ENCODE measurements around the gene STX4. TPM values are rescaled to one million over a fixed set of nuclear protein-coding genes. Genes with fewer than 3 reads are reported as not detected.

STX4 gene
- total RNA-seq, 1 donor from 2014 or later: 84.0 TPM

DNA sequence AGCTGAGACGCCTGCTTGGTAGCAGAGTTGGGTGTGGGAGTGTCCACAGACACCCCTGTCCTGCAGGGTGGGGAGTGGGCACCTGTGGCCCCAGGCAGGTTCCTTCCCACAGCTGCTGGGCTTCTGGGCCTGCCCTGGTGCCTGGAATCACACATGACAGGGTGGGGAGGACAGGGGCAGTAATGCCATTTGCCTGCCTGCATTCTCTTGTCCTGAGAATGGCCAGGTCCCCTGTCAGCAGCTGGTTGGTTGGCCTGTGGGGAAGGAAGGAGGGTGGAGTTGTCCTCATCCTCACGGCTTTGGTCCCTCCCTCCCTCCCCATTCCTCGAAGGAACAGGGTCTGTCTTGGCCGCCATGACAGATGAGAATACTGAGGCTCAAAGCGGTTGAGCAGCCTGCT, 50.2 kb downstream of the STX4 start:
- DNase-seq (ENCODE audit: low spot score): no peak

DNA sequence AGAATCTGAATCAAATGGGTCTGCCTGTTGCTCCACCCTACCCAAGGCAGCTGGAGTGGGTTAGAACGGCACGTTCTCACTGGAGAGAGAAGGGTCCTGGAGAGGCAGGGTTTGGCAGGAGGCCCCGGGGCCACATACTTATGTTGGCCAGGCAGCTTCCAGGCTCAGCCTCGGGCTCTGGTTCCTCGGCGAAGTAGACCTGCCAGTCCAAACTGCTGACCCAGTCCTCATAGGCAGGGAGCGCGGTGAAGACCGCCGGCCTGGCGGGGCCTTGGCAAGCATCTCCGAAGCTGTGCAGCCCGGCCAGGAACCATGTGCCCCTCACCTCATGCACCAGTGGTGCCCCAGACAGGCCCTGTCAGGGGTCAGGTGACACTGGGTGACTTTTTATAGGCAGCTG, 50.6 kb downstream of the STX4 start:
- DNase-seq (ENCODE audit: low spot score): no peak

GRCh38 chr16:31084584-31085302, 51.4 kb downstream of the STX4 start:
- DNase-seq (ENCODE audit: low spot score): no peak

GRCh38 chr16:31085411-31085810, 52.1 kb downstream of the STX4 start:
- DNase-seq (ENCODE audit: low spot score): no peak

DNA sequence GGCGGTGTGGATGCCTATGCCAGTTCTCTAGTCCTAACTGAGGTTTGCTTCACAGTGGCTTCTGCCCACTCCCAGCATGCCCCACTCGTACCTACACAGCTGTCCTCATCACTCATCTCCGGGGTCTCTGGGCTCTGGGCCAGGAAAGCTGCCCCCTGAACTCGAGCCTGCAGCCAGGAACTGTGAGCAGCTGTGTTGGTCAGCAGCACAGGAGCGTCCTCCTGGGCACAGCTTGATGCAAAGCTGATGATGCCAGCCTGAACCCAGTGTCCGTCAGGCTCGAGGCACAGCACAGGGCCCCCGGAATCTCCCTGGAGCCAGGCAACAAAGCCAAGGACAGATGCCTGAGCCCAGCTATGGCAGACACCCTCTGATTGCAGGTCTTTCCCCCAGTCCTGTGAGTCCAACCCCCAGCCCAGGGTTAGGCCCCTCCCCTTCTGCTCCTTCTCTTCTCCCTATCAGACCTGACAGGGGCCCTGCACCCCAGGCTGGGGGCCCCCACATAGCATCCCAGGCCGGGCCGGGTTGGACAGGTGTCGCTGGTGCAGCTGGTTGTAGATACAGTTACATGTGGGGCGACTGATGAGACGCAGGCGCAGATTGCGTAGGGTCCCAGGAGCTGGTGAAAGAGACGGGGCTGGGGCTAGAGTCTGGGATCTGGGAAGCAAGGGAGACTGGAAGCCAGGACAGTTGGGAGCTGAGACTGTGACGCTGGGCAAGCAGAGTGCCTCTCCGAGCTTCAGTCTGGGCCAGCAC, 52.7 kb downstream of the STX4 start:
- no peak for DNase-seq (ENCODE audit: low spot score)

GRCh38 chr16:31086629-31086906, 53.2 kb downstream of the STX4 start:
- no peak for DNase-seq (ENCODE audit: low spot score)

- no peak for DNase-seq (ENCODE audit: low spot score)
Measured at GRCh38 chr16:31087481-31087880, 54.1 kb downstream of the STX4 start.

DNA sequence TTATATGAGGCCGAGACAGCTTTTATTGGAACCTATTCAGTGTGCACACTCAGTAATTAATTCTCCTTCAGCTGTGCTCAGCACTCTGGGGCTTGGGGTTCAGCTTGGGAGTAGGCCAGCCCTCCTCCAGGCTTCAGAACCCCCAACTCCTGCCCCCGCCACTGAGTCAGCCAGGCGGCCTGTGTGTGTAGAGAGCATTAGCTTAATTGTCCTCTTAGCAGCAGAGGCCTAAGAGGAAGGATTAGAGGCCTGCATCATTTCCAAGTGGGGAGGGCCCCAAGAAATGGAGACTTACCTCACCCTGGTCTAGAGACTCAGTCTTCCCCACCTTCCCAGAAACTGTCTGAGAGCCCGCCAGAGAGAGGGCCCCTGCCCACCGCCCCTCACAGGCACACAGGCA, 54.6 kb downstream of the STX4 start:
- DNase-seq (ENCODE audit: low spot score): no peak

DNA sequence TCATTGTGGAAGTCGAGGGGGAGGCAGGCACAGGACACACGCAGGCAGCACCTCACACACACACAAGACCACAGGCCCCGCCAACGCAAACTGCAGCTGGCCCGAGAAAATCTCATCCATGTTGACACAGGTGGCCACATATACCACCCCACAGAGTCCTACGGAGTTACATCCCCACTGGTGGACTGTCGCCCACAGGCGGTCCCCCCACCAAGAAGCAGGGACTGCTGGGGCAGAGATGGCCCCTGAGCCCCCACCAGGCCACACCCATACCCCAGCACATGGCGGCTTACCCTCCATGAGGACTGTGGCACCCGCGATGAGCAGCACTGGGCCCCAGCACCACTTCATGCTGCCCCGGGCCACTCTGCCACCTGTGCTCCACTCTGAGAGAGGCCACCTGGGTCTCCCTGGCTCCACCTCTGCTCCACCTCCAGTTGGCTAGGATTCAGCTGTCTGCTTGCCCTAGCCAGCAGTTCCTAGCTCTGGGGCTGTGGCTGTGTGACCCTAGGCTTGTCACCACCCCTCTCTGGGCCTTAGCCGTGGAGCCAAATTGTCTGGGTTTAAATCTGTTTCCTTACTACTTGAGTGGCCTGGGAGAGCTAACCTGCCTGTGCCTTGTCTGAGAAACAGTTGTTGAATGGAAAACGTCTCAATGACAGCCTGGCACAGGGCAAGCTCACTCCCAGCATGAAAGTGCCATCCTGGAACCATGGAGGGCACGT, 55.3 kb downstream of the STX4 start, which contains the start of gene PRSS53:
Gene PRSS53, minus strand, starts transcription at position 485 of the 725 bp plus-strand sequence. Its CDS starts 134 bp downstream, at position 351.
- DNase-seq (ENCODE audit: low spot score): no peak

GRCh38 chr16:31089199-31089598, 55.8 kb downstream of the STX4 start:
- DNase-seq (ENCODE audit: low spot score): no peak

Other genes with a start within 250 kb of the STX4 start
- 18.9 TPM for gene ZNF629, start 246.4 kb upstream of the STX4 start, total RNA-seq
- gene BCL7C, start 139.5 kb upstream of the STX4 start, total RNA-seq: 37.8 TPM
- 11.0 TPM for gene CTF1, start 136.9 kb upstream of the STX4 start, total RNA-seq
- gene FBXL19, start 110.0 kb upstream of the STX4 start, total RNA-seq: 27.7 TPM
- 34.4 TPM for gene ORAI3, start 84.5 kb upstream of the STX4 start, total RNA-seq
- gene SETD1A, start 75.8 kb upstream of the STX4 start, total RNA-seq: 17.6 TPM
- 30.6 TPM for gene HSD3B7, start 48.4 kb upstream of the STX4 start, total RNA-seq
- 0.58 TPM for gene STX1B, start 22.9 kb upstream of the STX4 start, total RNA-seq
- gene ZNF668, start 40.7 kb downstream of the STX4 start, total RNA-seq: 9.2 TPM
- gene ZNF646, start 40.9 kb downstream of the STX4 start, total RNA-seq: 26.1 TPM
- gene PRSS53, start 55.4 kb downstream of the STX4 start, total RNA-seq: 4.5 TPM
- 100 TPM for gene VKORC1, start 61.2 kb downstream of the STX4 start, total RNA-seq
- 49.6 TPM for gene BCKDK, start 74.8 kb downstream of the STX4 start, total RNA-seq
- gene KAT8, start 84.1 kb downstream of the STX4 start, total RNA-seq: 67.2 TPM
- gene PRSS8, start 102.2 kb downstream of the STX4 start, total RNA-seq: 312 TPM
- gene PRSS36, start 116.5 kb downstream of the STX4 start, total RNA-seq: 5.7 TPM
- 208 TPM for gene FUS, start 146.6 kb downstream of the STX4 start, total RNA-seq
- 25.1 TPM for gene PYCARD, start 169.2 kb downstream of the STX4 start, total RNA-seq
- gene TRIM72, start 180.6 kb downstream of the STX4 start, total RNA-seq: 0.06 TPM
- not detected for gene PYDC1, start 183.6 kb downstream of the STX4 start, total RNA-seq
- gene ITGAM, start 226.4 kb downstream of the STX4 start, total RNA-seq: 14.9 TPM